GM21367 (cell line): ENCODE measurements around the gene GPR15LG.
"Not testable (repeated sequence)": the region's sequence is repeated elsewhere in the genome, so short reads cannot be mapped to it uniquely, and the experiment has no call there.

Experiments
- ATAC-seq: cut with Tn5 transposase; IDR thresholded peaks from one replicate; pipeline ENCODE4 v1.9.1; 2021; ENCODE audit not compliant: unreplicated experiment

GPR15LG gene

DNA sequence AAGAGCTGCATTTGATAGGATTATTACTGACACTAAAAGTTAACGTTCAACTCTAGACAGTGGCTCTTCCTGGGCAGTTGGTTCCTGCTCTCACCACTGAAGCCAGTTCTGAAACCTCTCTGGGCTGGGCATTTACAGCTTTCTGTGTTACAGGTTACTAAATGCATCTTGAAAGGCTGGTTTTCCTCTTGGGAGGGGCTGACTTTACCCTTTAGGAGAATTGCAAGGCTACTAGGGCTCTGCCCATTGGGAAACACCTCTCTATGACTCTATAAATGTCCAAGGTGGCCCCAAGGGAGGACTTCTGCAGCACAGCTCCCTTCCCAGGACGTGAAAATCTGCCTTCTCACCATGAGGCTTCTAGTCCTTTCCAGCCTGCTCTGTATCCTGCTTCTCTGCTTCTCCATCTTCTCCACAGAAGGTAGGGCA lies at the start of gene GPR15LG:
TSS of gene GPR15LG (plus strand) at position 301 of the 429 bp plus-strand sequence. CDS start at position 352, 51 bp downstream.
- ATAC-seq, result peak; percentile 38

DNA sequence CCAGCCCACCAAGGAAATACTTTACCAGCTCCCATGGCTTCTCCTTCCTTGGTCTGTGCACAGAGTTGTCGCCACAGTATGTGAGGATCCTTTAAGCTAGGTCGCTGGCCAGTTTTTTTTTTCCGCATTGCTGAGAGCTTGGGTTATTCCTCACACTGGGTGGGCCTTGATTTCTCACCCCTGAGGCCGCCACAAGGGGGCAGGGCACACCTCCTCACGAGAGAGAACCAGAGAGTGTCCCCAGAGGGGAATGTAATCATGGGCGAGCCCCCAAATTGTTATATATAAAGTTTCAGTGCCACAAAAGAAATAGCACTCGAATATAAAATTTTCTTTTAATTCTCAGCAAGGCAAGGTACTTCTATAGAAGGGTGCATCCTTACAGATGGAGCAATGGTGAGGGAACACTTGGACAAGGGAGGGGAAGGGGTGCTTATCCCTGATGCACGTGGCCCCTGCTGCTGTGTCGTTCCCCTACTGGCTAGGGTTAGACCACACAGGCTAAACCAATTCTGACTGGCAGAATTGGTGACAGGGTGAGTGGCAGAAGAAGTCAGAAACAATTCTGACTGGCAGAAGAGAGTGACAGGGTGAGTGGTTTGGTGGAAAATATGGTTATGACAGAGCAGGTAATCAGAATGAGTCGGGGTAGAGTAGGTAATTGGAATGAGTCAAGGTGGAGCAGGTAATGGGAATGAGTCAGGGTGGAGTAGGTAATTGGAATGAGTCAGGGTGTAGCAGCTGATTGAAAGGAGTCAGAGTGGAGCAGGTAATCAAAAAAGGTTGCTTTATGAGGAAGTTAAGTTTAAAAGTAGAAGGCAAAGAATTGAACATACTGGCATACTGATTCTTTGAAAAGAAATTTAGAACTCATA lies 47.5 kb upstream of the GPR15LG start:
- not testable (repeated sequence) for ATAC-seq

DNA sequence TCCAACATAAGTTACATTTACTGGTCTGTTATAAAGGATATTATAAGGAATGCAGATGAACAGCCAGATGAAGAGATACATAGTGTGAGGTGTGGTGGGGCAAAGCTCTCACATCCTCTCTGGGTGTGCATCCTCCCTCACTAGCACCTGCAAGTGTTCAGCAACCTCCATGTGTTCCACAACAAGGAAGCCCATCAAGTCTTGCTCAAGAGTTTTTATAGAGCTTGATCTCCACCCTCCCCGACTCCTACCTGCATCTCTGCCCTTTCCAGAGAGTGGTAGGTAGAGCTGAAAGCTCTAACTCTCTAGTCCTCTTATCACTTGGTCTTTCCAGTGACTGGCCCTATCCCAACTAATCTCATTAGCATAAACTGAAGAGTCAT lies 46.8 kb upstream of the GPR15LG start:
- ATAC-seq, result no peak

DNA sequence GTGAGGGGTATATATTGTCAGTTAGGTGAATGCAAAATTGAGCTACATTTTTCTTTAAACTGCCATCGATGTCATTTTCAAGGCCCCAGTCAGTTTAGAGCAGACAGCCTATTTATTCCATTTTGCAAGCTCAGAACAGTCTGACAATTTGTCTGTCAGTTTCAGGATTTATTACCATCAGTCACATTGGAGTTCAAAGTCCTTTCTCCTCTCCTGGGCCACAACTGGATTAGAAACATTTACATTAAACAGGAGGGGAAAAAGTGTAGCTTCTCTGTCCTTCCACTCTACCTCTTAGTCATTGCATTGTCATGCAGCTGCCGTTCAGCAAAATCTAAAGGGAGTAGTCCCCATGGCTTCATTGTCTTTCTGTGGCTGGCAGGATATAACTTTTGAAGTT lies 37.8 kb upstream of the GPR15LG start:
- ATAC-seq, result no peak

DNA sequence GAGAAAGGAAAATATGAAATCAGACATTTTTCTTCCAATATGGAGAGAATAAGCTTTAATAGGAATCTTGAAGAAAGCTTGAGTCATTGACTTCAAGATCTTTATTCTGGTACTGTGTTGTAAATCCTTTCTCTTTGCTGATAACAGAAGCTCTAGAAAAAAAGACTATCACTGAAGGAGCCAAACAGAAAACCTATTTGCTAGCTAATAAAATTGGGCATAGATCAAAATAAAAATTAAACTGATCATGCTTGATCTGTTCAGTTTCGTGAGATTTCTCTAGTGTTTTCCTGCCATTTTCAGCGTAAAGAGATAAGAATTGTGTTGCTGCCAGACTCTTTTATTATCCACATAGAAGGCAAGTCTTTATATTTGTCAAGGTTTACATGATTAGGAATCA lies 35.8 kb upstream of the GPR15LG start:
- no peak for ATAC-seq

DNA sequence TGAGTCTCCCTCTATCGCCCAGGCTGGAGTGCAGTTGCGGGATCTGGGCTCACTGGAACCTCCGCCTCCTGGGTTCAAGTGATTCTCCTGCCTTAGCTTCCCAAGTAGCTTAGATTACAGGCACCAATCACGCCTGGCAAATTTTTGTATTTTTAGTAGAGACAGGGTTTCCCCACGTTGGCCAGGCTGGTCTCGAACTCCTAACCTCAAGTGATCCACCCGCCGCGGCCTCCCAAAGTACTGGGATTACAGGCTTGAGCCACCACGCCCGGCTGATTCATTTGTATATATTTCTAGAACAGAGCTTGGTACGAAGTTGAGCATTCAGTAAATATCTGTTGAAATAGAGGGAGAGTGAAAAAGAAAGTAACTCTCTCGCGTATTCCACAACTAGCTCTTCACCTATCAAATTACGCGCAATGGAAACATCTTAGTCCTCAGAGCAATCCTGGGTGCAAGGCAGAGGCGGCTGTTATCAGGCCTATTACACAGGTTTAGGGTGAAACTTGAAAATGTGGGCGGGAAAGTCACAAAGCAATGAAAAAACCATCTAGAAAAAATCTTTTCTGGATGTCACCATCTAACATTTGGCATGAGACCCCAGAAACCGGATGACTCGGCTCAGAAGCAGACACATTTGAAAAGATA lies 35.0 kb upstream of the GPR15LG start:
- ATAC-seq, result no peak

DNA sequence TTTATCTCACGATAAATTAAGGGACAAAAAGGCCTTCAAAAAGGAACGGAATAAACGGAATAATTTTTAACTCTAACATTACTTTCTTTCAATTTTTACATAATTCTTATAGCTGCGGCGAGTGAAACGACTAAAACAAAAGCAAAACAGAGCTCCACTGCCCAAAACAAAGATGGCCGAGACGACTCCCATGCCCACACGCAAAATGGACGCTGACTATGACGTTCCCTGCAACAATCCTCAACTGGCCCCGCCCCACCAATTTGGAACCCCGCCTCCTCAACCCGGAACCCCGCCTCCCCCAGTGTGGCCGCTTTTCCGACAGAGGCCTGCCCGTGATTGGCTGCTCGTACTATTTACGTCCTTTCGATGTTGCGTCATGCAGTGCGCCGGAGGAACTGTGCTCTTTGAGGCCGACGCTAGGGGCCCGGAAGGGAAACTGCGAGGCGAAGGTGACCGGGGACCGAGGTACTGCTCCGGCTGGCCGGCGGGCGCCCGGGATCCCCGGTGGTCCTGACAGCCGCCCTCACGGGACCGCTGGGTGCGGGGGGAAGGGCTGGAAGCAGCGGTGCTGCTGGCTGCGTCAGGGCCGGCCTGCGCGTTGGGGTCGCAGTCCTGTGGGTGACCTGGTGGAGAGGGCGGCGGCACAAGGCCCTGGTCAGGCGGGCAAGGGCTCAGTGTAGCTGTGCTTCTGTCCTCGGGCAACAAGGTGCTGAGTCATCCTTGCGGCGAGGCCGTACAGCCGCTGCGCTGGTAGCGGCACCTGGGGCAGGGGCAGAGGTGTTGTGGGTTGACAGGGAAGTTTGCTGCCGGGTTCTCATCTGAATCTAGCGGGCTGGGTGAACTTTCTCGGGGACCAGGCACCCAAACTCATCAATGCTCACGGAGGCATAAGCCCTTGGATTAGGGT lies 34.2 kb upstream of the GPR15LG start, which contains the start of gene GHITM:
TSS of gene GHITM (plus strand) at position 384 of the 910 bp plus-strand sequence. CDS start 1,992 bp downstream, outside the sequence.
- ATAC-seq, result peak; percentile 99

DNA sequence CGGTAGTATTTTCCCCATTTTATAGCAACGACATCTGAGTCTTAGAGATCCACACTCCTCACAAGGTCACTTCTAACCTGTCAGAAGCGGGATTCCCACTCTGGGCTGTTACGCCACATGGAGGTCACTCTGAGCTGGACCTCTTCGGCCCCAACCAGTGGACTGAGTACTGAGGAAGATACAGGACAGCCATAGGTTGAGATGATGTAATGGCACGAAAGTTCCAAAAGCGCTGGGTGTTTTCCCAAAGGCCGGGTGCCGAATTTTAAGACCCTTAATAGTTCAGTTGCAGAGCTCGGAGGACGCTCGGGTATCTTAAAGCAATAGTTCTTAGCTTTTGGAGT lies 33.6 kb upstream of the GPR15LG start:
- ATAC-seq, result no peak

DNA sequence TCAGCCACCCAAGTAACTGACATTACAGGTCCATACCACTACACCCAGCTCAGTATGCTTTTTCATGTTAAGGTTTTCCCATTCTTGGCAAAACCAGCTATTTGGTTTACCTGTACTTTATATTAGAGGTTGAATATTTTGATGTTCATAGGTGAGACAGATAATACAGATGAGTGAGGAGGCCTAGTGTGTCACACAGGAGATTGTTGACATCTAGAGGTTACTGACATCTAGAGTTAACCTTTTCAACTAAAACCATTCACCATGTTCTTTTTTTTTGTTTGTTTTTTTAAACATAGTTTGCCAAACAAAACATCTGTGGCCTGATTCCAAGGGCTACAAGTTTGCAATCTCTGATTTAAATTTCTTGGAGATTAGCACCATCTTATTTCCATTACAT lies 26.3 kb upstream of the GPR15LG start:
- ATAC-seq, result no peak

DNA sequence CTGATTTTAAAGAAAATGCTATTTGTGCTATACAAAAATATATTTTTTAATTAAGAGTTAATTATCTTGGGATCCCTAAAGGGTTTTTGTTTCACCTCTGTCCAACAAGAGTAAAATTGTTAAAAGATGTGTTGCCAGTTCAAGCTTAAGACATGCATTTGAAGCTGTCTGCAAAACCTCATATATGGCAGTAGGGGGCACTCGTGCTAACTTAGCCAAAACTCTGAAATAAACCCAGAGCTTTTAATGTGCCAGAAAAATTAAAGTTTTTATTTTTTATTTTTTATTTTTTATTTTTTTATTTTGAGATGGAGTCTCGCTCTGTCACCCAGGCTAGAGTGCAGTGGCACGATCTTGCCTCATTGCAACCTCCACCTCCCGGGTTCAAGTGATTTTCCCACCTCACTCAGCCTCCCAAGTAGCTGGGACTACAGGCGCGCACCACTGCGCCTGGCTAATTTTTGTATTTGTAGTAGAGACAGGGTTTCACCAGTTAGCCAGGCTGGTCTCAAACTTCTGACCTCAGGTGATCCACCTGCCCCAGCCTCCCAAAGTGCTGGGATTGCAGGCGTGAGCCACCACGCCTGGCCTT lies 25.5 kb upstream of the GPR15LG start:
- not testable (repeated sequence) for ATAC-seq

DNA sequence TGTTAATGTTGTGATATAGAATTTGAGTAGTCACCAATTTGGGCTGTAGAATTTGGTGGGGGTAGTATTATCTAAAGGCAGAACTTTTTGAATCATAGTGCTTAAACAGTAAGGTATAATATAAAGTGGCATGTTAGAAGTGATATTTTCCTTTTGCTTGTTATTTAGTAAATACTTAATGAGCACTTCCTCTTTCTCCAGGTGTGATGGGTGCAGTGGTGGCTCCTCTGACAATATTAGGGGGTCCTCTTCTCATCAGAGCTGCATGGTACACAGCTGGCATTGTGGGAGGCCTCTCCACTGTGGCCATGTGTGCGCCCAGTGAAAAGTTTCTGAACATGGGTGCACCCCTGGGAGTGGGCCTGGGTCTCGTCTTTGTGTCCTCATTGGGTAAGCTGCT lies 23.7 kb upstream of the GPR15LG start:
- no peak for ATAC-seq

DNA sequence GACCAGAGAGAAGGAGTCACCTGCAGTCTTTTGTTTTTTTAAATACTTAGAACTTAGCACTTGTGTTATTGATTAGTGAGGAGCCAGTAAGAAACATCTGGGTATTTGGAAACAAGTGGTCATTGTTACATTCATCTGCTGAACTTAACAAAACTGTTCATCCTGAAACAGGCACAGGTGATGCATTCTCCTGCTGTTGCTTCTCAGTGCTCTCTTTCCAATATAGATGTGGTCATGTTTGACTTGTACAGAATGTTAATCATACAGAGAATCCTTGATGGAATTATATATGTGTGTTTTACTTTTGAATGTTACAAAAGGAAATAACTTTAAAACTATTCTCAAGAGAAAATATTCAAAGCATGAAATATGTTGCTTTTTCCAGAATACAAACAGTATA lies 20.8 kb upstream of the GPR15LG start:
- ATAC-seq, result no peak

DNA sequence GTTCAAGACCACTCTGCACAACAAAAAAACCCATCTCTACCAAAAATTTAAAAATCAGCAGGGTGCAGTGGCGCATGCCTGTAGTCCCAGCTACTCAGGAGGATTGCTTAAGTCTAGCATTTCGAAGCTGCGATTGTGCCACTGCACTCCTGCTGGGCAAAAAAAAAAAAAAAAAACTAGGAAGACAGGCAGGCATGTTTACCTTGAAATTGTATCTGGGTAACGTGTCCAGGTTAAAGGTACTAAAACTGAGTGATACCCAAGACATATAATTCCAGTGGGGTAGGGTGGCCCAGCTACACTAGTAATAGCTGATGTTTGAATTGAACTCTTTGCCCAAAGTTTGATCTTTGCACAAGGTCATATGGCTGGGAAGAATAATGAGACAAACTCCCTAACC lies 18.1 kb upstream of the GPR15LG start:
- no peak for ATAC-seq

DNA sequence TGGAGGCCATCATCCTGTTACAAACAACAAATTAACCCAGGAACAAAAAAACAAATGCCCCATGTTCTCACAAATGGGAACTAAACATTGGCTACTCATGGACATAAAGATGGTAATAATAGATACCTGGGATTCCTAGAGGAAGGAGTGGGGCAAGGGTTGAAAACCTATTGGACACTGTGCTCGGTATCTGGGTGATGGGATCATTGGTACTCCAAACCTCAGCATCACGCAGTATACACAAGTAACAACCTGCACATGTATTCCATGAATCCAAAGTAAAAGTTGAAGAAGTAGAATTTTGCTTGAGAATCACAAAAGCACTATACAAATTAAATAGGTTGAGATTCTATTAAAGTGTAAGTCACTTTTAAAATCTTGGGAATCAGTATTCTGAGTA lies 17.6 kb upstream of the GPR15LG start:
- no peak for ATAC-seq

DNA sequence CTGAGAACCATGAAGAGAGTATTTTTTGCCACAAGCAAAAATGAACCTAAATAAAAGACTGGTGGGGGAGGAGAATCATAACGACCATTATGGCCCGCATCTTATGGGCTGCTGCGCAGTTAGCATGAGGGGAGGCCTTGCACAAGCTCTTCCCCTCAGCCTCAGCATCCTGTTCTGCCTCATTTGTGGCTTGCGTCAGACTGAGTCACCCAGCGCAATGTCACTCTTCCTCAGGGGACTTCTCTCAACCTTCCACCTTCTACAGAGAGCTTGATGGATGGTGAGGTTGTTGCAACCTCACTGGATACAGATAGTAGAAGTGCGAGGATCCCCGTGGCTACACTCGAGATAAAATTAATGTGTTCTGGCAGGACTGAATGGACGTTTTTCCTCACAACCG lies 16.8 kb upstream of the GPR15LG start:
- no peak for ATAC-seq

DNA sequence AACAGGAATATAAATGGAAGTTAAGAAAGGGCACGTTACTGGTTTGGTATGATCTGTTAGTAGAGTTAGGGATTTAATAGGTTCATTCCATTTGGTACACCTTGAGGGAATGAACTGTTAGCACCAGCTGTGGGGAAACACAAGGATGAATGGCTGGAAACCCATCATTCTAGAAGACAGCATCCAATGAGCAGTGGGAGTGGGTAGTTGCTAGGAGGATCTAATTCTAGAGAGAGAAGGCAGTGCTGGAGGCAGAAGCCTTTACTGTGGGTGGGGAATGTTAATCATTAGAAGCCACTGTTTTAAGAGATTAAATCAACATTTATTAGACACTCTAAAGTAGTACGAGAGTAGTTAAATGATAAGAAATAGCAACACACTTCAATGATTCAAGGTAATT lies 15.5 kb upstream of the GPR15LG start:
- ATAC-seq, result no peak

DNA sequence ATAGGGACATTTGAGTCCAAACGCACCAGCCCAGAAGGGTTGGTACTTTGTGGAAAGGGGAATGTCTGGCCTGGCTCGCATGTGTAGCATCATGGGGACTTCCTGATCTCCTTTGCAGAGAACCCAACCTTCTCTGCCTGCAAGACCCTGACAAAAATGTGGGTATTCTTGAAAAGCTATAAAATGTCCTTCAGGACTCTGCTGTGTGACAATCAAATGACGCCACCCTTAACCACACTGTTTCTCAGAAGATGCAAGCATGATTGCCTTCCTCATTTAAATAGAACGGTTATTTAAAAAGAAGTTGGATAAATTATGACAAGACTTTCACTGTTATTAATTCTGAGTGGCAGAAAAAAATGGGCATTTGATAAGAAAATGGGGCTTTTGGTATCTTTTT lies 15.1 kb upstream of the GPR15LG start:
- ATAC-seq, result no peak

DNA sequence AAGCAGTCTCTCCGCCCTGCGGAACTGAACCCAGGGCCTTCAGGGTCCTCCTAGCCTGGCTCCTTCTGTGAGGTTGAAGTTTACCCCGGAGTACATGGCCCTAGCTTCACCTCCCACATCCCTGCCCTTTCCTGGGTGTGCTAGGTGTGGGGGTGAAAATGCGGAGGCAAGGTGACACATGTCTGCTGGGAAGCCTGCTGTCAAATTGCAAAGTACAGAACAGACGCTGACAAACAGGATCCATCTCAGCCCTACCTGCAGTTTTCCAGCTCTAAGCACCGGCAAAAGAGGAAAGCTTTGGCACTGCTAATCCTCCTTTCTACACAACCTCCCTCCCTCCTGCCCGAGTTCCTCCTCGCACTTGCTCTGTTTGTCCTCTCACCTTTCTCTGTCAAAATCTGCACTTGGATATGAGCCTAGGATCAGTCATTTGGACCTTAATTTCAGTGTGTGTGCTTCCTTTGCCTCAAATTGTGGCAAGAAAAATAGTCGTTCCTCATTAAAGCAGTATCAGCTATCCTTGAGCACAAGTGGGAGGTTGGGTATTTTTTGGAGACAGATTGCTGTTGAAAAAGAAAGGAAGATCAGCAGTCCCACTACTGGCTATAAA lies 14.4 kb upstream of the GPR15LG start:
- no peak for ATAC-seq

DNA sequence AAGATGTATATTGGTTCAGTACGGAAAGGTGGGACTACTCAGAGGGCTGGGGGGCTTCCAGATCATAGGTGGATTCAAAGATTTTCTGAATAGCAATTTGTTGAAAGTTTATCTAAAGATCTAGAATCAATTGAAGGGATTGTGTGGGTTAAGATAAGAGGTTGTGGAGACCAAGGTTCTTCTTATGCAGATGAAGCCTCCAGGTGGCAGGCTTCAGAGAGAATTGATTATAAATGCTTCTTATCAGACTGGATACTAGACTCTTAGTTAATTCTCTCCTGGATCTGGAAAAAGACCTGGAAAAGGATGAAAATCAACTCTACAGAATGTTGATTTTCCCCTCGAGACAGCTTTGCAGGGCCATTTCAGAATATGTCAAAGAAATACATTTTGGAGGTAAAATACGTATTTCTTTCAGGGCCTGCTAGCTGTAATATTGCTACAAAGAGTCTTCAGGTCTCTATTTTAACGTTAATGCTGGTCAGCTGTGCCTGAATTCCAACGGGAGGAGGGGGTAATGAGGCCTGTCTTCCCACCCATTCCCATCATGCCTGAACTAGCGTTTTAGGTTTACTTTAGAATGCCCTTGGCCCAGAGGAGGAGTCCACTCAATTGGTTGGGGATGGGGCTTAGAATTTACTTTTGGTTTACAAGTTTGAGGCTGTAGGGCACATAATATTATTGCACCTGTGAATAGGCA lies 12.8 kb upstream of the GPR15LG start:
- no peak for ATAC-seq

DNA sequence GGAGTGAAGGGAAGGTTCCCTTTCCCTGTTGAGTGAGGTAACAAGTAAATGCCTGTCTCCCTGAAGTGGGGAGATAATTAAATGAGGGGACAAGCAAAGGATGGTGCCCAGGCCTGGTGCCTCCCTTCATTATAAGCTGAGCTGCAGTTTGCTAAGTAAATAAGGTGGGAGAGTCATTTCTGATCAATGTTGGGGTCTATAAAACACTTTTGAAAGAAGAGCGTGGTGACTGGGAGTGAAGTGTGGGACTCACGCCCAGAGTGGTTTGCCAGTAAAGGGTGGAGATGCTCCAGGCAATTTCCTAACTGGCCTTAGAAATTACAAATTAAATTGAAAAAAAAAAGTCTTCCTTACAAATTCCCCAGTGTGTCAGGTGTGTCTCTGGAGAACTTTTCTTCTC lies 9.6 kb upstream of the GPR15LG start:
- ATAC-seq, result no peak
